Measurements from ENCODE around the gene CYP4F12.

CYP4F12 gene

DNA sequence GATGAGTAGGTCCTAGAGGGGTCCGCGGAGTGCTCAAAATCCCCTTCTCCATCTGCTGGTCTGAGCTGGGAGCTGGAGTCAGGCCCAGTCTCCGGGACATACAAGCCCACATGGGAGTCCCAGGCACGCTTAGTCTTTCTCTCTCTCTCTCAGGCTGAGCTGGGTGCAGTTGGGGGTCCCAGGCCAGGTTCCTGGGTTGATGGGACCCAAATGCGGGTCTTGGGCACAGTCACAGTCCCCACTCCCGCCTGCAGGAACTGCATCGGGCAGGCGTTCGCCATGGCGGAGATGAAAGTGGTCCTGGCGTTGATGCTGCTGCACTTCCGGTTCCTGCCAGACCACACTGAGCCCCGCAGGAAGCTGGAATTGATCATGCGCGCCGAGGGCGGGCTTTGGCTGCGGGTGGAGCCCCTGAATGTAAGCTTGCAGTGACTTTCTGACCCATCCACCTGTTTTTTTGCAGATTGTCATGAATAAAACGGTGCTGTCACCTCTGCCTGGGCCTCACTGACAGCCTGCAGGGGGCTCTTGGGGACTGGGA is 23.8 kb downstream of the CYP4F12 start:
- TF ChIP-seq, protein P1, sequence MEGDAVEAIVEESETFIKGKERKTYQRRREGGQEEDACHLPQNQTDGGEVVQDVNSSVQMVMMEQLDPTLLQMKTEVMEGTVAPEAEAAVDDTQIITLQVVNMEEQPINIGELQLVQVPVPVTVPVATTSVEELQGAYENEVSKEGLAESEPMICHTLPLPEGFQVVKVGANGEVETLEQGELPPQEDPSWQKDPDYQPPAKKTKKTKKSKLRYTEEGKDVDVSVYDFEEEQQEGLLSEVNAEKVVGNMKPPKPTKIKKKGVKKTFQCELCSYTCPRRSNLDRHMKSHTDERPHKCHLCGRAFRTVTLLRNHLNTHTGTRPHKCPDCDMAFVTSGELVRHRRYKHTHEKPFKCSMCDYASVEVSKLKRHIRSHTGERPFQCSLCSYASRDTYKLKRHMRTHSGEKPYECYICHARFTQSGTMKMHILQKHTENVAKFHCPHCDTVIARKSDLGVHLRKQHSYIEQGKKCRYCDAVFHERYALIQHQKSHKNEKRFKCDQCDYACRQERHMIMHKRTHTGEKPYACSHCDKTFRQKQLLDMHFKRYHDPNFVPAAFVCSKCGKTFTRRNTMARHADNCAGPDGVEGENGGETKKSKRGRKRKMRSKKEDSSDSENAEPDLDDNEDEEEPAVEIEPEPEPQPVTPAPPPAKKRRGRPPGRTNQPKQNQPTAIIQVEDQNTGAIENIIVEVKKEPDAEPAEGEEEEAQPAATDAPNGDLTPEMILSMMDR (IDR thresholded peaks at IDR 0.05) = no peak
- peaks cover 37% of the 10 kb centered on the region for H3K36me3 ChIP-seq
- no peak overlapping the region for H3K27ac ChIP-seq
- no peaks in the 10 kb centered on the region for H3K27me3 ChIP-seq
- H3K4me1 ChIP-seq (ENCODE audit: control insufficient read depth in 1 of 2, insufficient read depth in 1 of 2, low read depth in 1 of 2, low read length in 1 of 2) = no peaks in the 10 kb centered on the region
- no peak overlapping the region for H3K4me3 ChIP-seq (ENCODE audit: low read depth in 1 of 2, low read length in 1 of 2)
- H3K9me3 ChIP-seq = no peaks in the 10 kb centered on the region

DNA sequence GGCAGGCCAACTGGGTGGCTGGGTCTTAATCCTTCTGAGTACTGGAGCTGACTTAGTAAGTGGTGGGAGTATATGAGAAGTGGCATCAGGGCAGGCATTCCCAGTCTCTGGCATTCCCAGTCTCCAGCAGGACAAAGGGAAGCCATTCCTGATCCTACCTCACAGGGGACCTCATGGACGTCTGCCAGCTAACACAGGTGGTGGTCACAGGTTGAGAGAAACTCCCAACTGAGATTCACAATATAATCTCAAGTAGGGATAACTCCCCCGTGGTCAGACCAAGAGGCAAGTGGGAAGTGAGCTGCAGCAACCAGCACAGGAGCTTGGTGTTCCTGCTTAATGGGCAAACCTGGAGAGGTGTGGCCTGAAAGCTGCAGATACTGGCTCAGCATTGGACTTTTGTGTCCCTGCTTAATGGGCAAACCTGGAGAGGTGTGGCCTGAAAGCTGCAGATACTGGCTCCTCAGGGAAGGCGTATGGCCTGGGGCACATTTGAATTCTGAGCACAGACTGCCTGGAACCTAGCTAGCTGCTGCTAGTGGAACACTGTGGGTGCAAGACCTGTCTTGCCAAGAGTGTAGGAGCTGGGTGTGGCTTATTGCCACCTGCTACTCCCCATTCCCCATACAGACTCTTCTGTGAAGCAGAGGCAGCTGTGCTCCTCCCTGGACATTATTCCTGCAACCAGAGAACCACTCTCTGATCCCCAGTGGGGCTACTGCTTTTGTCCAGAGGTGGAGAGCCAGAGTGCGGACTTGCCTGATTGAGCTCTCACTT is 29.1 kb downstream of the CYP4F12 start:
- H3K27ac ChIP-seq = no peak overlapping the region
- peaks cover 5 to 9% of the 10 kb centered on the region in 2 experiments for H3K4me1 ChIP-seq (ENCODE audit: control insufficient read depth in 1 of 2, insufficient read depth in 1 of 2, low read depth in 1 of 2, low read length in 1 of 2)
- H3K36me3 ChIP-seq = peaks cover 25% of the 10 kb centered on the region
- no peaks in the 10 kb centered on the region for H3K9me3 ChIP-seq
- TF ChIP-seq, protein P1 (IDR thresholded peaks at IDR 0.05) = no peak
- H3K4me3 ChIP-seq (ENCODE audit: low read depth in 1 of 2, low read length in 1 of 2) = no peak overlapping the region
- no peaks in the 10 kb centered on the region for H3K27me3 ChIP-seq

DNA sequence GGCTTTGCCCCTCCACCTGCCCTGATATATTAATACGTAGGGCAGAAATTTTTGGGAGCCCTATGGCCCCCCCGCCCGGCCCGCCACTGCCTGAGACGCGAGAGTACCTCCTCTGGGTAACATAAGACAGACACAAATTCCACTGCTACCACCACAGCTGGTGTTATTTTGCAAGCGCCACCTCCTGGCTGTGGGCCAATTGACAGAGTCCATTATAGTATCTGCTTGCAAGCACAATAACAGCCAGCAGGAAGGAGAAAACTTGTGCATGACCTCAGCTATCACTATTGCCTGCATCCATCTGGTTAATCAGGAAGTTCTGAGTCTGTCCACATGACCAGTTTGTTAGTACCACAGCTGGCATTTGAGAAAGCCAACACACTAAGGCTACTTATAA is 29.6 kb downstream of the CYP4F12 start:
- H3K4me1 ChIP-seq (ENCODE audit: control insufficient read depth in 1 of 2, insufficient read depth in 1 of 2, low read depth in 1 of 2, low read length in 1 of 2) = peaks cover 5 to 9% of the 10 kb centered on the region in 2 experiments
- no peaks in the 10 kb centered on the region for H3K9me3 ChIP-seq
- H3K36me3 ChIP-seq = peaks cover 19% of the 10 kb centered on the region
- H3K4me3 ChIP-seq (ENCODE audit: low read depth in 1 of 2, low read length in 1 of 2) = no peak overlapping the region
- TF ChIP-seq, protein P1 (IDR thresholded peaks at IDR 0.05) = peak; percentile 20
- no peak overlapping the region for H3K27ac ChIP-seq
- H3K27me3 ChIP-seq = no peaks in the 10 kb centered on the region

DNA sequence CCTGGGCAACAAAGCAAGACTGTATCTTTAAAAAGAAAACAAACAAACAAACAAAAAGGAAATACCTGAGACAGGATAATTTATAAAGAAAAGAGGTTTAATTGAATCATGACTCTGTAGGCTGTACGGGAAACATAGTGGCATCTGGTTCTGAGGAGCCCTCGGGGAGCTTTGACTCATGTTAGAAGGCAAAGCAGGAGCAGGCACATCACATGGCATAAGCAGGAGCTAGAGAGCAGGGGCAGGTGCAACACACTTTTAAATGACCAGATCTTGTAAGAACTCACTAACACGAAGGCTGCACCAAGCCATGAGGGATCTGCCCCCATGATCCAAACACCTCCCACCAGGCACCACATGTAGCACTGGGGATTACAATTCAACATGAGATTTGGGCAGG is 41.8 kb downstream of the CYP4F12 start:
- TF ChIP-seq, protein P1 (IDR thresholded peaks at IDR 0.05) = no peak
- H3K27me3 ChIP-seq = peaks cover 74% of the 10 kb centered on the region
- no peak overlapping the region for H3K27ac ChIP-seq
- H3K36me3 ChIP-seq = no peaks in the 10 kb centered on the region
- H3K9me3 ChIP-seq = no peaks in the 10 kb centered on the region
- no peak overlapping the region for H3K4me3 ChIP-seq (ENCODE audit: low read depth in 1 of 2, low read length in 1 of 2)
- H3K4me1 ChIP-seq (ENCODE audit: control insufficient read depth in 1 of 2, insufficient read depth in 1 of 2, low read depth in 1 of 2, low read length in 1 of 2) = no peaks in the 10 kb centered on the region

DNA sequence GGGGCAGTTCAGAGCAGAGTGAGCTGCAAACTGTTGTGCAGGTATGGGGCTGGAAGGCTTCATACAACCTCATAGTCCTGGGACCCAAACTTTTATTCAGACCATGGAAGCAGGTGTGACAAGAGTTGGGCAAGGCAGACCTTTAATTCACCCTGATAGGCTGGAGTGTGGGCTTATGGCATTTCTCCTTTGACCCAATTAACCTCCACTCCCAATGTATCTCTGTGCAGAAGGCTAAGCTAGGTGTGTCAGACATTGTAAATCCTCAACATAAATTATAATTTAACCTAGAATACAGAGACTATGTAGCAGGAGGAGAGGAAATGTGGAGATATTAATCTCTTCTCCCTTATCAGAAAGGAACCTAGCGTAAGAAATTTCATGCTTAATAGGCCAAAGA is 42.8 kb downstream of the CYP4F12 start:
- TF ChIP-seq, protein P1 (IDR thresholded peaks at IDR 0.05) = no peak
- Histone ChIP-seq H3K9me3 (no peaks in the 10 kb centered on the region), H3K4me3 (ENCODE audit: low read depth in 1 of 2, low read length in 1 of 2) (no peak overlapping the region), H3K27me3 (peaks cover 75% of the 10 kb centered on the region), H3K27ac (no peak overlapping the region), H3K4me1 (ENCODE audit: control insufficient read depth in 1 of 2, insufficient read depth in 1 of 2, low read depth in 1 of 2, low read length in 1 of 2) (no peaks in the 10 kb centered on the region), H3K36me3 (no peaks in the 10 kb centered on the region)

All from neutrophil (primary cell).